Measurements from ENCODE around the gene PKP1.

Gene PKP1

DNA sequence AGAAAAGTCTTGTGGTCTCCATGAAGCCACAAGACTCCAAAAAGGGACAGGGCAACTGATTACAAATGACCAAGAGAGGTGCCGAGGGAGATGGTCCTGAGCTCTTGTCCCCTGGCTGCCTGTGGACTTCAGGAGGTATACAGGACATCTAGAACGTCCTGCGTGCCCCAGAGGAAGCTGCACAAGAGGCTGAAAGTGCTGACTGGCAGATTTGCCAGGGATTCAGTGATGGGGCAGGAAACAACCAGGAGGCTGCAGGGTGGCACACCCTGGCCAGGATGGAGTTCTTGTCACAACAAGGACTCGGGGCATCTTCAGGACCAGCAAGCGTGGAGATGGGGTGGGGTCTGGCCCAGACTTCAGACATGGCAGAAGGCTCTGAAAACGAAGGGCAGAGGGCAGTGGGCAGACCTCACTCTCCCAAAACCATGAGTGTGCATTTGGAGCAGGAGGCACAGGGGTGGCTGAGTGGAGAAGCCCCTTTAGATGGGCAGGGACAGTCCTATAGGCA lies 13.4 kb upstream of the PKP1 start:
- Histone ChIP-seq H3K4me3 (ENCODE audit: low read depth in 1 of 2, low read length in 2 of 2) (no peak overlapping the region), H2AFZ (ENCODE audit: low read depth, low read length) (no peak overlapping the region), H3K9ac (ENCODE audit: low read depth, low read length) (no peak overlapping the region), H3K4me1 (ENCODE audit: insufficient read depth, low read length) (no peaks in the 10 kb centered on the region), H3K27ac (ENCODE audit: low read length) (no peak overlapping the region), H3K27me3 (ENCODE audit: insufficient read depth, low read length, poor library complexity) (peaks cover 11% of the 10 kb centered on the region), H4K20me1 (ENCODE audit: insufficient read depth, low read length) (no peaks in the 10 kb centered on the region), H3K36me3 (ENCODE audit: insufficient read depth, low read length) (no peaks in the 10 kb centered on the region), H3K79me2 (ENCODE audit: insufficient read depth, low read length) (no peaks in the 10 kb centered on the region), H3K4me2 (ENCODE audit: insufficient read depth, low read length) (no peak overlapping the region), H3K9me3 (ENCODE audit: insufficient read depth, low read length, severe bottlenecking) (no peaks in the 10 kb centered on the region)
- no peak for DNase-seq
- TF ChIP-seq CTCF (IDR thresholded peaks at IDR 0.05; ENCODE audit: borderline replicate concordance, extremely low read depth, low read length, poor library complexity, severe bottlenecking): no peak
- no peak for TF ChIP-seq EZH2 (IDR thresholded peaks at IDR 0.05; ENCODE audit: borderline replicate concordance, low read depth, low read length, severe bottlenecking)
- ATAC-seq (ENCODE audit: insufficient read depth, low read depth): no peak

- no peak overlapping the region for H3K27ac ChIP-seq (ENCODE audit: low read length)
- H3K27me3 ChIP-seq (ENCODE audit: insufficient read depth, low read length, poor library complexity): peaks cover 7% of the 10 kb centered on the region
- no peaks in the 10 kb centered on the region for H3K4me1 ChIP-seq (ENCODE audit: insufficient read depth, low read length)
- no peaks in the 10 kb centered on the region for H3K36me3 ChIP-seq (ENCODE audit: insufficient read depth, low read length)
- TF ChIP-seq CTCF (IDR thresholded peaks at IDR 0.05; ENCODE audit: borderline replicate concordance, extremely low read depth, low read length, poor library complexity, severe bottlenecking) (no peak), EZH2 (IDR thresholded peaks at IDR 0.05; ENCODE audit: borderline replicate concordance, low read depth, low read length, severe bottlenecking) (no peak)
- DNase-seq (no peak), ATAC-seq (ENCODE audit: insufficient read depth, low read depth) (no peak)
- no peak overlapping the region for H3K4me2 ChIP-seq (ENCODE audit: insufficient read depth, low read length)
- no peaks in the 10 kb centered on the region for H4K20me1 ChIP-seq (ENCODE audit: insufficient read depth, low read length)
- no peak overlapping the region for H2AFZ ChIP-seq (ENCODE audit: low read depth, low read length)
- H3K4me3 ChIP-seq (ENCODE audit: low read depth in 1 of 2, low read length in 2 of 2): no peak overlapping the region
- H3K79me2 ChIP-seq (ENCODE audit: insufficient read depth, low read length): no peaks in the 10 kb centered on the region
- H3K9me3 ChIP-seq (ENCODE audit: insufficient read depth, low read length, severe bottlenecking): no peaks in the 10 kb centered on the region
- H3K9ac ChIP-seq (ENCODE audit: low read depth, low read length): no peak overlapping the region
Measured at GRCh38 chr1:201270616-201271390, 12.5 kb upstream of the PKP1 start.

DNA sequence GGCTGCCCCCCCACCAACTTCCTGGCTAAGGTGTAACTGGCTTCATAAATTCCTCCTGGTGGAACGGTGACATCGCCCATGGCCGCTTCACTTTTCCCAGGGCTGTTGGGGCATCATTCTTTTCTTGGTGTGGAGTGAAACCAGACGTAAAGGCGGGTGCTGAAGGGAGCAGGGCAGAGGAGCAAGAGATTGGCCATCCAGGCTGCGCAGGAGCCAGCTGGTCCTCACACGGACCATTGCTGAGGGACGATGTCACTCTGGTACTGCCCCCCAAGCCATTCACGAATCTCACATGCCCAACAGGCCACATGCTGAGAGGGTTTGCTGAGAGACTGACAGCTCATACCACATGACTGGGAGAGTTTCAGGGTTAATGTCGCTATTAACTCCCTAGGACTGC lies 10.5 kb upstream of the PKP1 start:
- Histone ChIP-seq H3K79me2 (ENCODE audit: insufficient read depth, low read length) (no peaks in the 10 kb centered on the region), H3K4me2 (ENCODE audit: insufficient read depth, low read length) (no peak overlapping the region), H4K20me1 (ENCODE audit: insufficient read depth, low read length) (no peaks in the 10 kb centered on the region), H3K9ac (ENCODE audit: low read depth, low read length) (no peak overlapping the region), H3K27ac (ENCODE audit: low read length) (no peak overlapping the region), H3K4me3 (ENCODE audit: low read depth in 1 of 2, low read length in 2 of 2) (no peak overlapping the region), H2AFZ (ENCODE audit: low read depth, low read length) (no peak overlapping the region), H3K27me3 (ENCODE audit: insufficient read depth, low read length, poor library complexity) (no peaks in the 10 kb centered on the region), H3K36me3 (ENCODE audit: insufficient read depth, low read length) (no peaks in the 10 kb centered on the region), H3K9me3 (ENCODE audit: insufficient read depth, low read length, severe bottlenecking) (no peaks in the 10 kb centered on the region), H3K4me1 (ENCODE audit: insufficient read depth, low read length) (no peaks in the 10 kb centered on the region)
- no peak for DNase-seq
- ATAC-seq (ENCODE audit: insufficient read depth, low read depth): no peak
- TF ChIP-seq CTCF (IDR thresholded peaks at IDR 0.05; ENCODE audit: borderline replicate concordance, extremely low read depth, low read length, poor library complexity, severe bottlenecking) (no peak), EZH2 (IDR thresholded peaks at IDR 0.05; ENCODE audit: borderline replicate concordance, low read depth, low read length, severe bottlenecking) (no peak)

Measured in DND-41 (cell line).